HG03159 (cell line): ENCODE measurements around the gene SERINC2.
A peak's percentile ranks its signal among the peaks of the same experiment; 100 is the strongest.
"Not testable (repeated sequence)": the region's sequence is repeated elsewhere in the genome, so short reads cannot be mapped to it uniquely, and the experiment has no call there.

Experiments
- ATAC-seq: cut with Tn5 transposase; IDR thresholded peaks from one replicate; pipeline ENCODE4 v1.9.1; 2021; ENCODE audit warnings: mild to moderate bottlenecking, moderate library complexity; ENCODE audit not compliant: unreplicated experiment

SERINC2 gene

DNA sequence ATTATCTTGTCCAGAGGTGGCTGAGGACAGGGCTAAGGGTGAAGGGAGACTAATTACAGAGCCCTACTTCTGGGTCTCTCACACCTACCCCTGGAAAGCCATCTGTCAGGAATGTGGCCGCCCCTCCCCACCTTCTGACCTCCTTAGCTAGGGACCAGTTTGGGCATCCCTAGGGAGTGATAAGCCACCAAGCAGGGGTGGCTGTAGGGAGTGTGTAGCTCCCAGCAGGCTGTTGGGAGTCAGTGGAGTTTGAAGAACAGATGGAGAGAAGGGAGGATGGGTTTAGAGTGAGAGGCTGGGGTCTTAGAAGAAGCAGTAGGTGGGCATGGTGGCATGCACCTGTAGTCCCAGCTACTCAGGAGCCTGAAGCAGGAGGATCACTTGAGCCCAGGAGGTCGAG, 808 bp upstream of the SERINC2 start:
- ATAC-seq, result no peak

GRCh38 chr1:31413405-31414001, 490 bp downstream of the SERINC2 start:
- ATAC-seq, result no peak

GRCh38 chr1:31414980-31415370, 2.0 kb downstream of the SERINC2 start:
- ATAC-seq, result no peak

DNA sequence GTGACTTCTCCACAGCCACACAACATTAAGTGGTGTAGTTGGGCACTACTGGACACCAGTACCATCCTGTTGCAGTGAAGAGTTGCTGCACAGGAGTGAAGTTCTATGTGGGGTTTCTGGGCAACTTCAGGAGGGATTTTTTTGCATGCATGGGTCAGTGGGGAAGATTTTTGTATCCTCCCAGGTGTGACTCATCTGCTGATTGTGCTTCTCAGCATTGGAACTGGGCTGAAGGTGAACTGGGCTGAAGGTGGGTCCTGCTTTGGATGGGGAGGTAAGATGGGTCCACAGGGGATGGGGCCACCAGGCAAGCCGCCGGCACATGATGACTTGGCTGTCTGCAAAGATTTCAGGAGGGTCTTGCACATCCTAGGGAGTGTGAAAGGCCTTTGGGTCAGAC, 2.6 kb downstream of the SERINC2 start:
- ATAC-seq, result no peak

DNA sequence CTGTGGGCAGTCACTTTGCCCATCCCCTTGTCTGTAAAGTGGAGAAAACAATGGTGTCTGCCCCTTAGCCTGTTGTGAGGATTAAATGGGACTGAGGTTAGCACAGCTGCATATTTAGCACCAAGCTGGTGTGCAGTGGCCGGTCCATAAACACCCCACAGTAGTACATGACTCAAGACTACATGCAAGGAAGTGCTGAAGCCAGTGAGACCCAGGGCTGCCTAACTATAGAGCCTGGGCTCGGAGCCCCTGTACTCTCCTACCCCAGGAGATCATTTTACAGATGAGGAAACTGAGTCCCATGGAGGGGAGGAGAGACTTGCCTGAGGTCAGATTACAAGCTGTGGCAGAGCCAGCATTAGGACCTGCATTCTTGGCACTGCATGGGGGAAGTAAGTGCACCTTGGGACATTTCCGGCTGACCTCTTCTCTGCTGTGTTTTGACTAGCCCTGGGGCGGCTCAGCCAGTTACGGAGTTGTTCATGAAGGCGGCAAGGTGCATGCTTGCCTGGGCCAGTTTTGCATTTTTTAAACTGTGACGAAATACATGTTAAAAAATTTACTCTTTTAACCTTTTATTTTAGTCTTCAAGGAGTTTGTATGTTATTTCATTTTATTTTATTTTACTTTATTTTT, 3.2 kb downstream of the SERINC2 start:
- ATAC-seq, result no peak

DNA sequence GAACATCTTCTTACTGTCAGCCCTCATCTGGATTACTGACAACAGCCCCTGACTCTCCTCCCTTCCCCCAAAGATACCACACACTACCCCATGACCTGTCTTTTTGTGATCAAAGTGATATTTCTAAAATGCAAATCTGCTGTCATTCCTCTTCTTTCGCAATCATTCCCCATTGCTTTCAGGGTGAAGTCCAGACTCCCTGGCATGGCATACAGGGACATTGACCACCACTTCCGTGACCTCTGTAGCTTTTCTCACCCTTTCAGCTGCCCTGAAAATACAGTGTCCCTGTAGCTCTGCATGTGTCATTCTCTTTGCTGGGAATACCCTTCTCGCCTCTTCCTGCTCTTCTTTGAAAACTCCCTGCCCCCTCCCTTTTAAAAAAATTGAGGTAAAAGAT, 4.1 kb downstream of the SERINC2 start:
- ATAC-seq, result no peak

- no peak for ATAC-seq
These were observed 5.8 kb downstream of the SERINC2 start for GRCh38 chr1:31418626-31419323.

DNA sequence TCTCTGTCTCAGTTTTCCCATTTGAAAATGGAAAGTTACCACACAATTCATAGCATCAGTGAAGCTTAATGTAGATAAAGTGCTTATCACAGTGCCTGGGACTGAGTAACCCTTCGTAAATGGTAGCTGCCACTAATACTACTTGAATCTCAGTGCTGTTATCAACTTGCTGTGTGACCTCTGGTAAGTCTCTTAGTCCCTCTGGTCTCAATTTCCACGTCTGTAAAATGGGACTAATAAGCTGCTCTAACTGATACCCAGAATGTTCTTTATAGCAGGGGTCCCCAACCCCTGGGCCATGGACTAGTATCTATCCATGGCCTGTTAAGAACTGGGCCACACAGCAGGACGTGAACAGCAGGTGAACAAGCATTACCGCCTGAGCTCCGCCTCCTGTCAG, 7.7 kb downstream of the SERINC2 start:
- ATAC-seq, result no peak

- no peak for ATAC-seq
These were observed 8.5 kb downstream of the SERINC2 start for GRCh38 chr1:31421371-31422040.

GRCh38 chr1:31422505-31423319, 9.7 kb downstream of the SERINC2 start:
- no peak for ATAC-seq

GRCh38 chr1:31423418-31423947, 10.5 kb downstream of the SERINC2 start:
- peak; percentile 80 for ATAC-seq

GRCh38 chr1:31424568-31424967, 11.6 kb downstream of the SERINC2 start:
- ATAC-seq, result no peak

- no peak for ATAC-seq
These were observed 12.5 kb downstream of the SERINC2 start for GRCh38 chr1:31425301-31426081.

DNA sequence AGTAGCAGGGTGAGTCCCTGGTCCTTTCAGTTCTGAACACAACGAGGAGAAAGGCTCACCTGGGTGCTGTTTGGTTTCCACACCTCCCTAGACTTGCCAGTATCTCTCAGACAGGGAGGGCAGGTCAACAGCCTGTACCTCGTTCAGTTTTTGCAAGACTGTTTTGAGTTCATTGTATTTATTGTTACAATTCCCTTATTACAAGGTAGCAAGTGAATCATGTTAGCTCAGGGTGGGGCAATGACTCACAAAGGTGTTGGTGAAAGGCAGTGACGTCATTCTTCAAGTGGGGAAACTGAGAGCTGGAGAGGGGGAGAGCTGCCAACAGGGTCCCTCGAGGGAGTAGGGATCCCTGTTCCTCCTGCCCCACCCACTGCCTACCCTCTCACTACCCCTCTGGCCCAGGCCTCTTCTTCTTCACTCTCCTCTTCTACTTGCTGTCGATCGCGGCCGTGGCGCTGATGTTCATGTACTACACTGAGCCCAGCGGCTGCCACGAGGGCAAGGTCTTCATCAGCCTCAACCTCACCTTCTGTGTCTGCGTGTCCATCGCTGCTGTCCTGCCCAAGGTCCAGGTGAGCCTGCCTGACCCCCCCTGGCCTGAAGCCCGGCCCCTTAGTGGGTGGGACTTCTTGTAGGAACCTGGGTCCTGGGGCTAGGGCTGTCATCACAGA, 13.4 kb downstream of the SERINC2 start:
- ATAC-seq, result no peak

DNA sequence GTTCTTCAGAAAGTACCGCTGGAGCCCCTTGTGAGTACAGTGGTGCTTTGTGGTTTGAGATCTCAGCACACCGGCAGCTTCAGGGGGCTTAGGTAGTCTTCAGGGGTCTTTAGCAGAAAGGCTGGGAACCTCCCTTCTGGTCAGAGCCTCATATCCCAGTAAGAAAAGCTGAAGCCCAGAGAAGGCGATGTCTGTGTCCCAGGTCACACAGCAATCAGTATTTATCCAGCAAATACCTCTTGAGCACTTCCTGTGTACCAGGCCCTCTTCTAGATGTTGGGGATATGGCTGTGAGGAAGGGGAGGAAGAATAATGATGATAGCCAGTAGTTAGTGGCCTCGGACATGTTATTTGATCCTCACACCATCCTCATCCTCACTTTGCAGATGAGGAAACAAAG, 14.3 kb downstream of the SERINC2 start:
- no peak for ATAC-seq

DNA sequence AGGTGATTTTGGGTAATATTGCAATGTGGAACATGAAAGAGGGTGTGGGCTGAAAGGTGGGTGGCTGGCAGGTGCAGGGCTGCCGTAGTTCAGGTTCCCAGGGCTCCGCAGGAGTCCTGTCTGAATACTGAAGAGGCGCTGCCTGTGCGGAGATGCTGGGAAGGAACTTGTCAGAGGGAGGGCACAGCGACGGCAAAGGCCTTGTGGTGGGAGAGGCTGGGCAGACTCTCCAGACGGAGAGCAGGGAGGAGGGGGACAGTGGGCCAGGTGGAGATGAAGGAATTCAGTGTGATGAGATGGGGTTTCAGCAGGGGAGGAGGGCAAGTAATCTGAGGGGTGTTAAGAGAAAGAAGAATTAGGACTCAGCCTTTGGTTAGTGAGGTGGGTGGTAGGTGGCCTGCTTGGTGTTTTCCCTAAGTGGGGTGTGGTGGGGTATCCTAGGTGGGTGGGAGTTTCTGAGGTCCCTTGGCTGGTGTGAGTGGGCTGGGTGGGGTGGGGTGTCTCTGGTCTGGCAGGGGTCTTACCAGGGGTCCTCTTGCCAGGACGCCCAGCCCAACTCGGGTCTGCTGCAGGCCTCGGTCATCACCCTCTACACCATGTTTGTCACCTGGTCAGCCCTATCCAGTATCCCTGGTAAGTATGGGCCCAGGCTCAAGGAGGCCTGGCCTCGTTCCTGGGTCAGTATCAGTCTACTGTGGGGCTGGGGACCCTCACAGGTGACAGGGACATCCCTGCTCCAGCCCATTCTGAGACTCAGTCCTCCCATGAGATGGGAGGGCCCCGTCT, 15.6 kb downstream of the SERINC2 start:
- no peak for ATAC-seq

DNA sequence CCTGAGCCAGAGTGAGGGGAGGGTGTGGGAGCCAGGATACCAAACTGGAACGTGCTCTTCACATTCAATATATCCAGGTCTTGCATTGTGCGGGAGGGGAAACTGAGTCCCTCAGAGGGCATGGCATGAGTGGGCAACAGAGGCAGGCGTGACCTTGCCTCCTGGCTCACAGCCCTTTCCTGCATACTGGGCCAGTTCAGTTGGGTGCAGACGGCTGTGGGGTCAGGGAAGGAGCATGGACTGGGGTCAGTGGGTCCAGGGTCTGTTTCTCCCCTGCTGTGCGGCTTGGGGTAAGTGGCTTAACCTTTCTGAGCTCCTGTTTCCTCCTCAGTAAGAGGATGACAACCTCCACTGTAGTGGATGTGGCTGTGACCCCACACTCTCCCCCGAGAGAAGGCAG, 16.6 kb downstream of the SERINC2 start:
- ATAC-seq, result no peak

GRCh38 chr1:31431351-31432257, 18.6 kb downstream of the SERINC2 start:
- ATAC-seq, result not testable (repeated sequence)
